ENCODE measurements around the gene CHD6. TPM values are rescaled to one million over a fixed set of nuclear protein-coding genes. Genes with fewer than 3 reads are reported as not detected.

Gene CHD6
- total RNA-seq, 6 experiments from 2014 or later, result 9.3 to 24.1 (median 16.6) TPM

DNA sequence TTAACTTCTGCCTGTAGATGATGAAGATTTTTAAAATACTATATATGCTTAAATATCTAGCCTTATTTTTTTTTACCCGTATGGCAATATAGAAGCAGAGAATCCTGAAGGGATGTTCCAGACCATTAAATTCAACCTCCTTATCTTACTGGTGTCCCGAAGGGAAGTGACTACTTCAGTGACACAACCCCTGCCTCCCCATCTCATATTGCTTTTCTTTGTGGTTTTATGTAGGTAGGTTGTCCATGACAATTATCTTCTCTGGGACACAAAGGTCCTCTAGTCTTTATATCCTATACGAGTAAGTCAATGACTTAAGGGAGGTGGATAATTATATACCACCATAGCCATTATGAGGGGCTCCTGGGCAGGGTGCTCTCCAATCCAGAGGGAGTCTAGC, 194.2 kb downstream of the CHD6 start:
- H3K27ac ChIP-seq, result no peak overlapping the region
- ATAC-seq, result no peak
- H3K27me3 ChIP-seq, result no peaks in the 10 kb centered on the region
- no peaks in the 10 kb centered on the region for H3K9me3 ChIP-seq
- 96% methylated on average over 3 of the region's 3 CpGs for WGBS (ENCODE audit: insufficient coverage, low coverage, low lambda C conversion rate, missing lambda C conversion rate)
- H3K36me3 ChIP-seq, result peaks cover 0 to 50% (median 11%) of the 10 kb centered on the region in 4 donors
- no peak overlapping the region for H3K4me3 ChIP-seq
- DNase-seq, result no peak
- no peak for TF ChIP-seq CTCF (IDR thresholded peaks at IDR 0.05)
- no peak for TF ChIP-seq POLR2A (IDR thresholded peaks at IDR 0.05)
- no peaks in the 10 kb centered on the region for H3K4me1 ChIP-seq
- intact Hi-C loops (cut with DNase I), result no loop called here

GRCh38 chr20:41422953-41423352, 195.2 kb downstream of the CHD6 start:
- H3K27ac ChIP-seq, result no peak overlapping the region
- H3K27me3 ChIP-seq, result no peaks in the 10 kb centered on the region
- WGBS (ENCODE audit: insufficient coverage, low coverage, low lambda C conversion rate, missing lambda C conversion rate), result 84% methylated on average over 2 of the region's 2 CpGs
- H3K4me3 ChIP-seq, result no peak overlapping the region
- no peak for DNase-seq
- ATAC-seq, result no peak
- no peaks in the 10 kb centered on the region for H3K4me1 ChIP-seq
- TF ChIP-seq CTCF (IDR thresholded peaks at IDR 0.05) (no peak), POLR2A (IDR thresholded peaks at IDR 0.05) (no peak)
- H3K36me3 ChIP-seq, result peaks cover 0 to 55% (median 13%) of the 10 kb centered on the region in 4 donors
- H3K9me3 ChIP-seq, result no peaks in the 10 kb centered on the region
- intact Hi-C loops (cut with DNase I), result no loop called here

DNA sequence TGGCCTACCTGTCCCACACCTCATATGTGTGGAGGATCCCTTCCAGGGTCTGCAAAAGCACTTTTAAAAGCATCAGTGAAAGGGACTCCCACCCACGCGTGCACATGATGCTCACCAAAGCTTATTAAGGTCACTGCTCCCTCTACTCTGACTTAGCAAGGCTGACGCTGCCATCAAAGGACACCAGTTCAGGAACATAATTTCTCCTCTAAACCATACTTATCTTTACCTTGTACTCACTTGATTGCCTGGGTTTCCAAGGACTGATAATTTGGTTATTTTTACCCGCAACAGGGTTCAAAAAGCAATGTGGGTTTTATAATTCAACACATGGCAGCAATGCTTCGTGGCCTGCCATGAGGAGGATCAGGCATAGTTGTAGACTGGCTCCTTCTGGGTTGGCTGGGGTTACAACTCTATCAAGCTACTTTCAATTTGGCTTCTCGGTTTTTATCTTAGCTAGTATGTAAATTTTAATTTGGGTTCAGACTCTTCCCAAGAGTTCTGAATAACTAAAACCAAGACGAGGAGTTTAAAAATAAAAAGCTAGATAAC, 199.4 kb downstream of the CHD6 start:
- intact Hi-C loops (cut with DNase I), result no loop called here
- H3K27me3 ChIP-seq, result no peaks in the 10 kb centered on the region
- no peaks in the 10 kb centered on the region for H3K9me3 ChIP-seq
- TF ChIP-seq POLR2A (IDR thresholded peaks at IDR 0.05) (no peak), CTCF (IDR thresholded peaks at IDR 0.05) (no peak)
- no peak overlapping the region for H3K27ac ChIP-seq
- DNase-seq (no peak), ATAC-seq (no peak)
- 95% methylated on average over 7 of the region's 7 CpGs for WGBS (ENCODE audit: insufficient coverage, low coverage, low lambda C conversion rate, missing lambda C conversion rate)
- no peaks in the 10 kb centered on the region for H3K4me1 ChIP-seq
- H3K36me3 ChIP-seq, result peaks cover 0 to 76% (median 29%) of the 10 kb centered on the region in 4 donors
- no peak overlapping the region for H3K4me3 ChIP-seq

GRCh38 chr20:41418031-41418430, 200.1 kb downstream of the CHD6 start:
- no peak for DNase-seq
- H3K4me3 ChIP-seq, result no peak overlapping the region
- 77% methylated on average over 5 of the region's 5 CpGs for WGBS (ENCODE audit: insufficient coverage, low coverage, low lambda C conversion rate, missing lambda C conversion rate)
- H3K4me1 ChIP-seq, result no peaks in the 10 kb centered on the region
- H3K27ac ChIP-seq, result no peak overlapping the region
- peaks cover 0 to 76% (median 33%) of the 10 kb centered on the region in 4 donors for H3K36me3 ChIP-seq
- no peaks in the 10 kb centered on the region for H3K9me3 ChIP-seq
- no peak for ATAC-seq
- TF ChIP-seq POLR2A (IDR thresholded peaks at IDR 0.05) (no peak), CTCF (IDR thresholded peaks at IDR 0.05) (no peak)
- intact Hi-C loops (cut with DNase I), result no loop called here
- no peaks in the 10 kb centered on the region for H3K27me3 ChIP-seq

- 97% methylated on average over 4 of the region's 8 CpGs for WGBS (ENCODE audit: insufficient coverage, low coverage, low lambda C conversion rate, missing lambda C conversion rate)
- no peak for DNase-seq
Observed at GRCh38 chr20:41415191-41415590, 203.0 kb downstream of the CHD6 start.

More at GRCh38 chr20:41415191-41415590, 203.0 kb downstream of the CHD6 start:
- Histone ChIP-seq H3K27ac (no peak overlapping the region), H3K36me3 (peaks cover 0 to 74% (median 25%) of the 10 kb centered on the region in 4 donors), H3K27me3 (no peaks in the 10 kb centered on the region), H3K4me3 (no peak overlapping the region), H3K9me3 (no peaks in the 10 kb centered on the region), H3K4me1 (no peaks in the 10 kb centered on the region)
- ATAC-seq, result no peak
- intact Hi-C loops (cut with DNase I), result no loop called here
- TF ChIP-seq POLR2A (IDR thresholded peaks at IDR 0.05) (no peak), CTCF (IDR thresholded peaks at IDR 0.05) (no peak)

Measured in right lobe of liver (tissue), 6 donors.